HG03097 (cell line): ENCODE data around the gene CGNL1.

Experiments used
- ATAC-seq: cut with Tn5 transposase; IDR thresholded peaks from one replicate; pipeline ENCODE4 v1.9.1; 2021; ENCODE audit not compliant: unreplicated experiment, low FRiP score

CGNL1 gene

GRCh38 chr15:57445872-57446271 lies 69.6 kb downstream of the CGNL1 start:
- ATAC-seq, result no peak

- no peak for ATAC-seq
These were observed 70.1 kb downstream of the CGNL1 start for GRCh38 chr15:57446393-57446792.

GRCh38 chr15:57451555-57451954 lies 75.2 kb downstream of the CGNL1 start:
- ATAC-seq, result no peak

- ATAC-seq, result no peak
These were observed 75.9 kb downstream of the CGNL1 start for GRCh38 chr15:57452090-57452754.

GRCh38 chr15:57455929-57456328 lies 79.6 kb downstream of the CGNL1 start:
- ATAC-seq, result no peak

- no peak for ATAC-seq
These were observed 80.3 kb downstream of the CGNL1 start for GRCh38 chr15:57456559-57456958.

GRCh38 chr15:57457726-57458125 lies 81.4 kb downstream of the CGNL1 start:
- ATAC-seq, result no peak

- no peak for ATAC-seq
These were observed 82.1 kb downstream of the CGNL1 start for GRCh38 chr15:57458356-57458781.

GRCh38 chr15:57460208-57460816 lies 84.0 kb downstream of the CGNL1 start:
- no peak for ATAC-seq

GRCh38 chr15:57461541-57461940 lies 85.2 kb downstream of the CGNL1 start:
- no peak for ATAC-seq

GRCh38 chr15:57462381-57462780 lies 86.1 kb downstream of the CGNL1 start:
- no peak for ATAC-seq

- ATAC-seq, result no peak
These were observed 87.1 kb downstream of the CGNL1 start for GRCh38 chr15:57463360-57463759.

GRCh38 chr15:57464480-57464879 lies 88.2 kb downstream of the CGNL1 start:
- no peak for ATAC-seq

GRCh38 chr15:57468486-57468885 lies 92.2 kb downstream of the CGNL1 start:
- ATAC-seq, result no peak

GRCh38 chr15:57470543-57470942 lies 94.2 kb downstream of the CGNL1 start:
- ATAC-seq, result no peak

- no peak for ATAC-seq
These were observed 96.6 kb downstream of the CGNL1 start for GRCh38 chr15:57472861-57473260.

- no peak for ATAC-seq
These were observed 100.2 kb downstream of the CGNL1 start for GRCh38 chr15:57476533-57476975.

GRCh38 chr15:57477736-57478522 lies 101.6 kb downstream of the CGNL1 start:
- no peak for ATAC-seq

- ATAC-seq, result no peak
These were observed 102.7 kb downstream of the CGNL1 start for GRCh38 chr15:57479005-57479404.

GRCh38 chr15:57481038-57481705 lies 104.9 kb downstream of the CGNL1 start:
- no peak for ATAC-seq

- no peak for ATAC-seq
These were observed 109.6 kb downstream of the CGNL1 start for GRCh38 chr15:57485869-57486268.
